HCT116 (cell line): ENCODE data around the gene DPH1.

Experiments used
- ATF3 ChIP-seq: IDR thresholded peaks from 2 replicates; pipeline ENCODE4 v1.6.1; 2012
- CTCF ChIP-seq, 3 experiments: fragments of 200-600 bp in 1 of 3; sonication (generic) in 1 of 3; IDR thresholded peaks in 2 of 3; conservative IDR thresholded peaks in 1 of 3; 2 replicates each; pipeline ENCODE4 v1.5.1; 2012 to 2017; ENCODE audit warnings: low read depth in 2 of 3, low read length in 2 of 3, antibody characterized with exemption in 1 of 3, borderline replicate concordance in 1 of 3, control low read depth in 1 of 3, mild to moderate bottlenecking in 1 of 3, mixed read lengths in 1 of 3, mixed run types in 1 of 3, moderate library complexity in 1 of 3; ENCODE audit not compliant: insufficient read depth in 1 of 3
- EZH2 ChIP-seq: fragments of 200-600 bp; sonication (generic); IDR thresholded peaks from 2 replicates; pipeline ENCODE4 v1.6.1; 2017; ENCODE audit warnings: antibody characterized with exemption, mixed run types
- POLR2A ChIP-seq: IDR thresholded peaks from 2 replicates; pipeline ENCODE4 v1.7.0; 2011; ENCODE audit warnings: borderline replicate concordance; ENCODE audit not compliant: insufficient read depth, insufficient read length; ENCODE audit errors: extremely low read depth

- TF ChIP-seq ATF3 (no peak), CTCF (IDR thresholded peaks at IDR 0.05 in 2 of 3, conservative IDR thresholded peaks at IDR 0.05 in 1 of 3; ENCODE audit: borderline replicate concordance in 1 of 3, insufficient read depth in 1 of 3, low read depth in 2 of 3, low read length in 2 of 3) (no peak), EZH2 (no peak), POLR2A (no peak)
These were observed 54.2 kb downstream of the DPH1 start for GRCh38 chr17:2084036-2084765.
